Adrenal gland (tissue), 12 donors: ENCODE results near the gene ANKRD44. TPM values are rescaled to one million over a fixed set of nuclear protein-coding genes. Genes with fewer than 3 reads are reported as not detected.

Experiments used
- DNase-seq, 7 donors: peaks; one replicate each; pipeline ENCODE4 v3.0.0-alpha.2; 2019 to 2020
- H3K27ac ChIP-seq, 5 donors: fragments of 200-600 bp; sonication (generic) in 4 of 5; 1 replicate in 3 of 5; 2 replicates in 2 of 5; pipeline versions ENCODE4 v1.5.1 to v1.8.0; 2016 to 2020; ENCODE audit warnings: mild to moderate bottlenecking in 1 of 5
- H3K27me3 ChIP-seq: fragments of 200-600 bp; 2 replicates; pipeline ENCODE4 v1.8.0; 2021
- H3K36me3 ChIP-seq, 2 donors: fragments of 200-600 bp; replicated peaks in 1 of 2; 1 replicate in 1 of 2; 2 replicates in 1 of 2; pipeline versions ENCODE4 v1.5.1 to v1.8.0; 2018 to 2022
- H3K4me1 ChIP-seq, 2 donors: fragments of 200-600 bp; replicated peaks in 1 of 2; 1 replicate in 1 of 2; 2 replicates in 1 of 2; pipeline versions ENCODE4 v1.5.1 to v1.8.0; 2018 to 2021
- H3K4me3 ChIP-seq, 4 donors: fragments of 200-600 bp; sonication (generic) in 3 of 4; one replicate each; pipeline ENCODE4 v1.5.1; 2016 to 2018
- H3K9me3 ChIP-seq, 3 donors: fragments of 200-600 bp; sonication (generic) in 1 of 3; replicated peaks in 1 of 3; 1 replicate in 2 of 3; 2 replicates in 1 of 3; pipeline versions ENCODE4 v1.5.1 to v1.8.0; 2016 to 2021
- CTCF ChIP-seq, 6 experiments: fragments of 450-650 bp in 4 of 6; fragments of 200-600 bp in 2 of 6; sonication (generic) in 1 of 6; IDR thresholded peaks; 1 replicate in 5 of 6; 2 replicates in 1 of 6; pipeline versions ENCODE4 v1.5.1 to v1.8.0; 2016 to 2021; ENCODE audit warnings: antibody characterized with exemption in 6 of 6, mild to moderate bottlenecking in 2 of 6, moderate library complexity in 1 of 6
- POLR2A ChIP-seq, 2 donors: fragments of 450-650 bp; IDR thresholded peaks; one replicate each; pipeline ENCODE4 v1.6.1; 2017; ENCODE audit warnings: antibody characterized with exemption in 2 of 2, mild to moderate bottlenecking in 2 of 2, moderate library complexity in 1 of 2
- WGBS, 4 donors: extraction: QIAGEN DNeasy Blood & Tissue Kit in 2 of 4; methylation state at CpG; one replicate each; pipeline versions ENCODE4 v1.1.5 to v1.1.7; 2013 to 2017; 5-methylcytosine and 5-hydroxymethylcytosine counted together
- intact Hi-C, 2 donors: fragments of 100-400 bp; cut with DNase I; formaldehyde crosslinking; loops; one replicate each; pipeline versions ENCODE4 v1.14.1 to v1.15.0; 2022 to 2023
- polyA plus RNA-seq, 3 donors: library from polyadenylated mRNA; stranded (reverse); fragments of 200-250 nt in 2 of 3; fragments of 350-450 nt in 1 of 3; fragmentation: Illumina TruSeq in 1 of 3; extraction: RNeasy Lipid Tissue Mini Kit (QIAGEN cat#74804) in 1 of 3; gene quantifications; one replicate each; pipeline ENCODE4 v1.2.3, GENCODE V29; 2013 to 2014
- total RNA-seq, 9 donors: library from RNA; depleted of rRNA in 4 of 9; stranded (reverse); fragments of >200 nt in 4 of 9; fragments of 120-200 nt in 1 of 9; fragmentation: NEBNext Ultra II Directional in 1 of 9; extraction: Animal tissue kit (Norgen Biotek cat#: 25700) in 1 of 9; gene quantifications; one replicate each; pipeline versions ENCODE4 v1.1.0 to v1.2.4, GENCODE V29; 2013 to 2023
- donor health status: healthy with polysubstance abuse.
- donor health status: Bipolar disorder and iron deficiency.
- donor health status: DM: yes; HTN: yes; CAD: no.
- donor health status: DM: no; HTN: no; CAD: no.
- donor health status: DM: no; HTN: no; CAD: no.
- donor health status: DM: yes; HTN: yes; CAD: no.

Gene ANKRD44
- total and polyA plus RNA-seq, 12 donors: 3.8 to 40.2 (median 21.3) TPM

GRCh38 chr2:196993617-196994016 is 317.0 kb downstream of the ANKRD44 start:
- H3K4me3 ChIP-seq: no peak overlapping the region
- H3K9me3 ChIP-seq: no peaks in the 10 kb centered on the region
- no peak for DNase-seq
- intact Hi-C loops: no loop called here
- no peak overlapping the region for H3K27ac ChIP-seq
- TF ChIP-seq CTCF (IDR thresholded peaks at IDR 0.05): no peak
- no peak for TF ChIP-seq POLR2A (IDR thresholded peaks at IDR 0.05)
- H3K36me3 ChIP-seq: peaks cover 0 to 12% of the 10 kb centered on the region in 2 donors
- peaks cover 0 to 14% of the 10 kb centered on the region in 2 donors for H3K4me1 ChIP-seq
- H3K27me3 ChIP-seq: no peaks in the 10 kb centered on the region
- 95 to 99% (median 97%) methylated on average over 6 of the region's 6 CpGs for WGBS, 4 donors

GRCh38 chr2:196992466-196992865 is 318.1 kb downstream of the ANKRD44 start:
- intact Hi-C loops: no loop called here
- TF ChIP-seq CTCF (IDR thresholded peaks at IDR 0.05): no peak
- TF ChIP-seq POLR2A (IDR thresholded peaks at IDR 0.05): no peak
- 91 to 100% (median 94%) methylated on average over 1 of the region's 1 CpG for WGBS, 4 donors

GRCh38 chr2:196990788-196991461 is 319.7 kb downstream of the ANKRD44 start:
- 94 to 96% (median 95%) methylated on average over 10 of the region's 10 CpGs for WGBS, 4 donors
- Histone ChIP-seq H3K36me3 (peaks cover 0 to 4% of the 10 kb centered on the region in 2 donors), H3K4me1 (peaks cover 6 to 29% of the 10 kb centered on the region in 2 donors), H3K9me3 (no peaks in the 10 kb centered on the region), H3K27me3 (no peaks in the 10 kb centered on the region), H3K27ac (no peak overlapping the region), H3K4me3 (no peak overlapping the region)
- intact Hi-C loops: no loop called here
- no peak for DNase-seq
- TF ChIP-seq POLR2A (IDR thresholded peaks at IDR 0.05) (no peak), CTCF (IDR thresholded peaks at IDR 0.05) (no peak)

More at GRCh38 chr2:196992466-196992865, 318.1 kb downstream of the ANKRD44 start:
- H3K27me3 ChIP-seq: no peaks in the 10 kb centered on the region
- H3K27ac ChIP-seq: no peak overlapping the region
- no peak for DNase-seq
- peaks cover 6 to 24% of the 10 kb centered on the region in 2 donors for H3K4me1 ChIP-seq
- H3K9me3 ChIP-seq: no peaks in the 10 kb centered on the region
- H3K36me3 ChIP-seq: peaks cover 0 to 4% of the 10 kb centered on the region in 2 donors
- no peak overlapping the region for H3K4me3 ChIP-seq

GRCh38 chr2:196990092-196990491 is 320.5 kb downstream of the ANKRD44 start:
- 87 to 96% (median 92%) methylated on average over 1 of the region's 1 CpG for WGBS, 4 donors
- H3K27ac ChIP-seq: peak overlapping the region in 1 of 5 donors; percentile 83
- no peak for DNase-seq
- H3K4me1 ChIP-seq: peaks cover 6 to 29% of the 10 kb centered on the region in 2 donors
- H3K36me3 ChIP-seq: peaks cover 0 to 4% of the 10 kb centered on the region in 2 donors
- no peaks in the 10 kb centered on the region for H3K27me3 ChIP-seq
- H3K9me3 ChIP-seq: no peaks in the 10 kb centered on the region
- H3K4me3 ChIP-seq: no peak overlapping the region
- no peak for TF ChIP-seq CTCF (IDR thresholded peaks at IDR 0.05)
- no peak for TF ChIP-seq POLR2A (IDR thresholded peaks at IDR 0.05)
- intact Hi-C loops: no loop called here
